GM19468 (cell line): ENCODE measurements around the gene EDC3.

Experiments used
- ATAC-seq: cut with Tn5 transposase; IDR thresholded peaks from one replicate; pipeline ENCODE4 v1.9.1; 2021; ENCODE audit warnings: mild to moderate bottlenecking, moderate library complexity, moderate number of reproducible peaks; ENCODE audit not compliant: unreplicated experiment; ENCODE audit errors: extremely low read depth

The EDC3 gene

GRCh38 chr15:74592222-74592621 is 103.6 kb downstream of the EDC3 start:
- no peak for ATAC-seq

- no peak for ATAC-seq
These were observed 106.0 kb downstream of the EDC3 start for GRCh38 chr15:74589826-74590225.

- ATAC-seq, result no peak
These were observed 110.0 kb downstream of the EDC3 start for GRCh38 chr15:74585857-74586256.

- no peak for ATAC-seq
These were observed 110.6 kb downstream of the EDC3 start for GRCh38 chr15:74585191-74585590.

- ATAC-seq, result no peak
These were observed 111.0 kb downstream of the EDC3 start for GRCh38 chr15:74584779-74585178.

- ATAC-seq, result no peak
These were observed 111.6 kb downstream of the EDC3 start for GRCh38 chr15:74584204-74584603.
